GM12878 (cell line): ENCODE data around the gene LRP1B. TPM values are rescaled to one million over a fixed set of nuclear protein-coding genes. Genes with fewer than 3 reads are reported as not detected.

ENCODE experiments used
- ATAC-seq: fragments of 200-7000 bp; cut with Tn5 transposase; 3 replicates; pipeline ENCODE4 v1.9.1; 2020; ENCODE audit warnings: mild to moderate bottlenecking, moderate library complexity
- BruUV-seq: library from RNA; stranded (reverse); fragments of 400-500 nt; replicated peaks from 2 replicates; lab custom pipeline; 2021; lab: Mats Ljungman, UMichigan
- CTCF ChIA-PET: fragments of 300-600 bp; sonication (Branson Sonifier 250); formaldehyde crosslinking; extraction: SDS; loops from one replicate; lab custom pipeline; 2021; ENCODE audit warnings: inconsistent platforms; lab: Yijun Ruan, JAX
- POLR2A ChIA-PET: fragments of 350-600 bp; formaldehyde crosslinking; extraction: SDS; loops from one replicate; lab custom pipeline; 2021; ENCODE audit warnings: inconsistent platforms; lab: Charles Lee
- RAD21 ChIA-PET: fragments of 300-600 bp; sonication (Branson Sonifier 250); formaldehyde crosslinking; loops from one replicate; lab custom pipeline; 2023; ENCODE audit warnings: antibody characterized with exemption; ENCODE audit not compliant: unreplicated experiment; lab: Charles Lee
- SMC1A ChIA-PET: fragments of 300-600 bp; sonication (Branson Sonifier 250); formaldehyde crosslinking; loops from one replicate; lab custom pipeline; 2023; ENCODE audit not compliant: unreplicated experiment, uncharacterized antibody; lab: Charles Lee
- DNase-seq: peaks from one replicate; pipeline ENCODE4 v3.0.0-alpha.2; 2011; ENCODE audit warnings: low read depth, low spot score
- FAIRE-seq: peaks from 3 replicates; lab custom pipeline; 2011; peaks lifted over from hg19 to GRCh38; lab: Jason Lieb, UNC
- H2AFZ ChIP-seq: 2 replicates; pipeline ENCODE4 v1.6.0; 2011; ENCODE audit warnings: low read depth, low read length, control low read depth; ENCODE audit not compliant: control insufficient read depth
- H3K27ac ChIP-seq: 2 replicates; pipeline ENCODE4 v1.5.1; 2011; ENCODE audit warnings: control low read depth; ENCODE audit not compliant: control insufficient read depth, insufficient read depth
- H3K27me3 ChIP-seq, 2 experiments: replicated peaks in 1 of 2; 2 replicates each; pipeline versions ENCODE4 v1.6.0 to v1.6.1; 2011; ENCODE audit warnings: low read length in 1 of 2; ENCODE audit not compliant: control insufficient read depth in 2 of 2, insufficient read depth in 2 of 2
- H3K36me3 ChIP-seq, 2 experiments: 2 replicates each; pipeline ENCODE4 v1.5.1; 2011; ENCODE audit warnings: low read length in 1 of 2; ENCODE audit not compliant: control insufficient read depth in 2 of 2, insufficient read depth in 2 of 2
- H3K4me1 ChIP-seq: 2 replicates; pipeline ENCODE4 v1.6.1; 2011; ENCODE audit warnings: mild to moderate bottlenecking, low read length, moderate library complexity, mixed read lengths; ENCODE audit not compliant: control insufficient read depth, insufficient read depth
- H3K4me2 ChIP-seq: 2 replicates; pipeline ENCODE4 v1.6.0; 2011; ENCODE audit warnings: control low read depth; ENCODE audit not compliant: control insufficient read depth, insufficient read depth
- H3K4me3 ChIP-seq: fragments of 200-600 bp; sonication (generic); 2 replicates; pipeline ENCODE4 v1.5.1; 2016
- H3K79me2 ChIP-seq: 2 replicates; pipeline ENCODE4 v1.6.0; 2011; ENCODE audit warnings: low read length; ENCODE audit not compliant: control insufficient read depth, insufficient read depth
- H3K9ac ChIP-seq: 2 replicates; pipeline ENCODE4 v1.8.0; 2011; ENCODE audit warnings: low read length, control low read depth, mixed read lengths; ENCODE audit not compliant: control insufficient read depth, insufficient read depth
- H3K9me3 ChIP-seq: replicated peaks from 3 replicates; pipeline ENCODE4 v1.5.1; 2011; ENCODE audit warnings: mild to moderate bottlenecking, low read length; ENCODE audit not compliant: control insufficient read depth, insufficient read depth
- H4K20me1 ChIP-seq: 2 replicates; pipeline ENCODE4 v1.6.0; 2011; ENCODE audit not compliant: control insufficient read depth, insufficient read depth
- ASH2L ChIP-seq: fragments of 300-600, 200-600 bp; sonication (generic); IDR thresholded peaks from 2 replicates; pipeline ENCODE4 v1.6.1; 2017; ENCODE audit warnings: low read depth, mild to moderate bottlenecking, borderline replicate concordance
- BCL11A ChIP-seq: IDR thresholded peaks from 2 replicates; pipeline ENCODE4 v1.6.1; 2011; ENCODE audit warnings: low read depth, low read length
- ELK1 ChIP-seq: IDR thresholded peaks from 2 replicates; pipeline ENCODE4 v1.6.1; 2012; ENCODE audit warnings: low read depth, low read length, improper control_type of control experiment
- GABPA ChIP-seq: IDR thresholded peaks from 2 replicates; pipeline ENCODE4 v1.6.1; 2014; ENCODE audit warnings: antibody characterized with exemption, low read depth, mild to moderate bottlenecking, inconsistent platforms
- HDAC6 ChIP-seq: fragments of 200-600 bp; sonication (generic); IDR thresholded peaks from one replicate; pipeline ENCODE4 v1.8.0; 2017; ENCODE audit warnings: antibody characterized with exemption; ENCODE audit not compliant: unreplicated experiment
- NFYB ChIP-seq: IDR thresholded peaks from 2 replicates; pipeline ENCODE4 v1.6.1; 2011; ENCODE audit warnings: low read depth, mild to moderate bottlenecking, low read length, improper control_type of control experiment, moderate library complexity; ENCODE audit not compliant: insufficient read depth
- RELB ChIP-seq: fragments of 450-650 bp; IDR thresholded peaks from 2 replicates; pipeline ENCODE4 v1.6.1; 2017; ENCODE audit warnings: low read depth, mild to moderate bottlenecking, moderate library complexity
- REST ChIP-seq: IDR thresholded peaks from 2 replicates; pipeline ENCODE4 v1.6.1; 2012; ENCODE audit warnings: mild to moderate bottlenecking, low read depth, low read length
- SMAD5 ChIP-seq: IDR thresholded peaks from 2 replicates; pipeline ENCODE4 v1.6.1; 2016; ENCODE audit warnings: antibody characterized with exemption, low read depth
- STAT1 ChIP-seq: fragments of 450-650 bp; conservative IDR thresholded peaks from 2 replicates; pipeline ENCODE4 v1.6.1; 2014; ENCODE audit warnings: antibody characterized with exemption, mild to moderate bottlenecking
- WGBS: methylation state at CpG from one replicate; pipeline ENCODE4 v1.1.6; 2016; ENCODE audit warnings: low lambda C conversion rate; ENCODE audit not compliant: insufficient replicate concordance, insufficient coverage; ENCODE audit errors: missing lambda C conversion rate; 5-methylcytosine and 5-hydroxymethylcytosine counted together
- in situ Hi-C: fragments of 300-500 bp; cut with MboI; formaldehyde crosslinking; loops from 9 replicates; pipeline ENCODE4 v1.14.3; 2018; ENCODE audit warnings: mixed read lengths
- intact Hi-C: fragments of 100-400 bp; cut with micrococcal nuclease; formaldehyde crosslinking; loops from one replicate; pipeline ENCODE4 v1.14.2; 2022; ENCODE audit not compliant: unreplicated experiment
- polyA plus RNA-seq, 11 experiments: library from polyadenylated mRNA; depleted of rRNA in 4 of 11; unstranded in 6 of 11; stranded (reverse) in 5 of 11; fragments of >200 nt; fragmentation: Nextera tagmentation in 4 of 11; fragmentation: Illumina TruSeq in 1 of 11; extraction: Ambion mirVana in 4 of 11; extraction: Trizol in 1 of 11; gene quantifications; 1 replicate in 1 of 11; 2 replicates in 10 of 11; pipeline versions ENCODE4 v1.2.1 to v1.2.3, GENCODE V29; 2011 to 2016; ENCODE audit warnings: inconsistent platforms in 2 of 11, missing spikeins in 2 of 11, low read depth in 1 of 11
- total RNA-seq, 4 experiments: library from RNA; depleted of rRNA in 3 of 4; stranded (reverse); fragments of >200 nt in 3 of 4; fragmentation: Illumina TruSeq in 1 of 4; extraction: Trizol in 1 of 4; gene quantifications; 2 replicates each; pipeline versions ENCODE4 v1.2.1 to v1.2.3, GENCODE V29; 2013 to 2021
- TF ChIP-seq, protein P1 (sequence below): fragments of 450-650 bp; IDR thresholded peaks from 2 replicates; pipeline ENCODE4 v1.6.1; 2014; ENCODE audit warnings: mild to moderate bottlenecking
- TF ChIP-seq, protein P2 (sequence below): IDR thresholded peaks from 2 replicates; pipeline ENCODE4 v1.6.1; 2012; ENCODE audit warnings: low read depth, low read length, improper control_type of control experiment

The LRP1B gene
- total and polyA plus RNA-seq, 10 of the 15 experiments (the other 5 are each of a cell fraction or from before 2014, with no cell fraction given), result under 0.01 to 0.06 (median 0.03) TPM; not detected in 5

DNA sequence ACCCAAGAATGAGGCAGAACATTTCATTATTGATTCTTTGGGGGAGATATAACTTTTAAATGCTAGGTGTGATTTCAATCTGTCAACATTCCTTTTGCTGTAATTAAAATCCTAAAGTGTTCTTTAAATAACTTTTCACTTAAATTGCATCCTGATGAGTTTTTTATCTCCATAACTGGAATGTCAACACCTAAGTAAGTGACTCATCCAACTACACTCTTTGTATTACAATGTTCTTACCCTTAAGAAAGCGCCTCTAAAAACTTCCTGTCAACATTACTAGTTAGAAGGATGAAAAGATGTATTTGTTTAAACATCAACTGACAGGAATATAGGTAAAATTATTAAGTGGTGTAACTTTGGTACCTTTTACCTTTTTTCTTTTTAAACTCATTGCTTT lies 1657.0 kb downstream of the LRP1B start:
- Histone ChIP-seq H3K27me3 (no peaks in the 10 kb centered on the region), H2AFZ (no peak overlapping the region), H3K79me2 (no peaks in the 10 kb centered on the region), H3K9ac (no peak overlapping the region), H3K9me3 (no peaks in the 10 kb centered on the region), H4K20me1 (no peaks in the 10 kb centered on the region), H3K4me3 (no peak overlapping the region), H3K4me1 (no peaks in the 10 kb centered on the region), H3K36me3 (no peaks in the 10 kb centered on the region), H3K4me2 (no peak overlapping the region), H3K27ac (no peak overlapping the region)
- FAIRE-seq (no peak), ATAC-seq (no peak), DNase-seq (no peak)
- intact Hi-C loops (no loop called here), in situ Hi-C loops (no loop called here)
- ChIA-PET POLR2A (no interaction called here), SMC1A (interaction anchor here (0.6 kb wide), 1 partner anchor 293 kb away, joined by 3 read pairs; no protein-coding TSS in a partner anchor), CTCF (interaction anchor here (1.0 kb wide), 1 partner anchor 12 kb away, joined by 3 read pairs; no protein-coding TSS in a partner anchor), RAD21 (no interaction called here)
- BruUV-seq, result no TSS peak
- 0% methylated on average over 1 of the region's 1 CpG for WGBS
- TF ChIP-seq REST (no peak), GABPA (no peak), ELK1 (no peak), ASH2L (no peak), NFYB (no peak), RELB (no peak), SMAD5 (no peak), STAT1 (no peak), HDAC6 (no peak), BCL11A (no peak)
- TF ChIP-seq, protein P1, sequence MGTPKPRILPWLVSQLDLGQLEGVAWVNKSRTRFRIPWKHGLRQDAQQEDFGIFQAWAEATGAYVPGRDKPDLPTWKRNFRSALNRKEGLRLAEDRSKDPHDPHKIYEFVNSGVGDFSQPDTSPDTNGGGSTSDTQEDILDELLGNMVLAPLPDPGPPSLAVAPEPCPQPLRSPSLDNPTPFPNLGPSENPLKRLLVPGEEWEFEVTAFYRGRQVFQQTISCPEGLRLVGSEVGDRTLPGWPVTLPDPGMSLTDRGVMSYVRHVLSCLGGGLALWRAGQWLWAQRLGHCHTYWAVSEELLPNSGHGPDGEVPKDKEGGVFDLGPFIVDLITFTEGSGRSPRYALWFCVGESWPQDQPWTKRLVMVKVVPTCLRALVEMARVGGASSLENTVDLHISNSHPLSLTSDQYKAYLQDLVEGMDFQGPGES, result no peak
- TF ChIP-seq, protein P2, sequence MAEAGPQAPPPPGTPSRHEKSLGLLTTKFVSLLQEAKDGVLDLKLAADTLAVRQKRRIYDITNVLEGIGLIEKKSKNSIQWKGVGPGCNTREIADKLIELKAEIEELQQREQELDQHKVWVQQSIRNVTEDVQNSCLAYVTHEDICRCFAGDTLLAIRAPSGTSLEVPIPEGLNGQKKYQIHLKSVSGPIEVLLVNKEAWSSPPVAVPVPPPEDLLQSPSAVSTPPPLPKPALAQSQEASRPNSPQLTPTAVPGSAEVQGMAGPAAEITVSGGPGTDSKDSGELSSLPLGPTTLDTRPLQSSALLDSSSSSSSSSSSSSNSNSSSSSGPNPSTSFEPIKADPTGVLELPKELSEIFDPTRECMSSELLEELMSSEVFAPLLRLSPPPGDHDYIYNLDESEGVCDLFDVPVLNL, result no peak
